A549 (cell line): Measurements from ENCODE around the gene SEC24D.

Experiments
- CEBPB ChIP-seq, 2 experiments: fragments of >200 bp in 1 of 2; sonication (Bioruptor Twin) in 1 of 2; formaldehyde crosslinking in 1 of 2; IDR thresholded peaks; 2 replicates each; pipeline ENCODE4 v1.6.1; 2012 to 2016
- HDAC2 ChIP-seq: fragments of 200-600 bp; sonication (generic); IDR thresholded peaks from 2 replicates; pipeline ENCODE4 v1.6.1; 2016
- JUNB ChIP-seq: fragments of >200 bp; sonication (Bioruptor Twin); formaldehyde crosslinking; IDR thresholded peaks from 2 replicates; pipeline ENCODE4 v1.6.1; 2016
- MAFK ChIP-seq: fragments of 450-650 bp; IDR thresholded peaks from 2 replicates; pipeline ENCODE4 v1.6.1; 2014; ENCODE audit not compliant: partially characterized antibody
- MYC ChIP-seq: IDR thresholded peaks from 2 replicates; pipeline ENCODE4 v1.6.1; 2012; ENCODE audit warnings: mild to moderate bottlenecking, inconsistent platforms, low read length, improper control_type of control experiment, borderline replicate concordance
- NFE2L2 ChIP-seq: fragments of 150-350 bp; conservative IDR thresholded peaks from 2 replicates; pipeline ENCODE4 v1.6.1; 2014; ENCODE audit warnings: low read length
- POLR2A ChIP-seq: IDR thresholded peaks from 2 replicates; pipeline ENCODE4 v1.6.1; 2012; ENCODE audit warnings: mild to moderate bottlenecking, low read length
- RAD21 ChIP-seq, 2 experiments: fragments of >200 bp in 1 of 2; sonication (Bioruptor Twin) in 1 of 2; formaldehyde crosslinking in 1 of 2; IDR thresholded peaks in 1 of 2; conservative IDR thresholded peaks in 1 of 2; 2 replicates in 1 of 2; 3 replicates in 1 of 2; pipeline ENCODE4 v1.6.1; 2012 to 2018; ENCODE audit warnings: inconsistent platforms in 1 of 2
- RARB ChIP-seq: fragments of 250-450 bp; sonication (Bioruptor Pico); IDR thresholded peaks from 2 replicates; pipeline ENCODE4 v1.8.0; 2021; ENCODE audit warnings: mild to moderate bottlenecking, moderate library complexity
- SMC3 ChIP-seq: fragments of >200 bp; sonication (Bioruptor Twin); formaldehyde crosslinking; IDR thresholded peaks from 3 replicates; pipeline ENCODE4 v1.6.1; 2018; ENCODE audit warnings: inconsistent platforms
- TF ChIP-seq, protein P1 (sequence below): fragments of >200 bp; sonication (Bioruptor Twin); formaldehyde crosslinking; IDR thresholded peaks from 3 replicates; pipeline ENCODE4 v1.5.1; 2016
- TF ChIP-seq, protein P2 (sequence below): IDR thresholded peaks from 2 replicates; pipeline ENCODE4 v1.6.1; 2012
- TF ChIP-seq, protein P3 (sequence below): fragments of 450-650 bp; IDR thresholded peaks from 2 replicates; pipeline ENCODE4 v1.6.1; 2014; ENCODE audit warnings: antibody characterized with exemption

DNA sequence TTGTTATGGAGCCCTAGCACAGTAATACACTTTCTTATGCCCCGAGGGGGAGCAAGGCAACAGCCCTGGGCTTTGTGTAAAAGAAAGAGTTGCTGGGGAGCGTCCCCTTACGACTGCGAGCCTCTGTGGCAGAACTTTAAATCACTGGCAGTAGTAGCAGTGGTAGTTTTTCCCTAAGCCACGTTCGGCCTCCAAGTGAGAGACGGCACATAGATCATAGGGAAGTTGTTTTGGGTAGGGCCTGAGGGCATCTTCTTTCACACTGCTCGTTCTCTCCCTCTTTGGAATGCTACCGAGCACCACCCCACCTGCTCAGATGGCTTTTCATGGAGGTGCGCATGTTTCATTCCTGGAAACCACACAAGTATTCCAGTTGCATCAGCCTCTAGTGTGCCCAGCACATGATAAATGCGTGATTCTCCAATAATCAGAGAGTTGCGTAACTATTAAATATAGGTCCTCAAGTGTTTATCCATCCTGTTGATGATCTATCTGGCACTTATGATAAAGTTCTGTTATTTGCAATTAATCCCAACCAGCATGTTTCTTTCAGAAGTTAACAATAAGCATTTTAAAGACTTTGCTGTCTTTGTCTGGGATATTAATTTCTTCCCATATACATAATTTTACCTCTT, 45.7 kb upstream of the SEC24D start:
- no peak for TF ChIP-seq CEBPB (IDR thresholded peaks at IDR 0.05)
- TF ChIP-seq, protein P1, sequence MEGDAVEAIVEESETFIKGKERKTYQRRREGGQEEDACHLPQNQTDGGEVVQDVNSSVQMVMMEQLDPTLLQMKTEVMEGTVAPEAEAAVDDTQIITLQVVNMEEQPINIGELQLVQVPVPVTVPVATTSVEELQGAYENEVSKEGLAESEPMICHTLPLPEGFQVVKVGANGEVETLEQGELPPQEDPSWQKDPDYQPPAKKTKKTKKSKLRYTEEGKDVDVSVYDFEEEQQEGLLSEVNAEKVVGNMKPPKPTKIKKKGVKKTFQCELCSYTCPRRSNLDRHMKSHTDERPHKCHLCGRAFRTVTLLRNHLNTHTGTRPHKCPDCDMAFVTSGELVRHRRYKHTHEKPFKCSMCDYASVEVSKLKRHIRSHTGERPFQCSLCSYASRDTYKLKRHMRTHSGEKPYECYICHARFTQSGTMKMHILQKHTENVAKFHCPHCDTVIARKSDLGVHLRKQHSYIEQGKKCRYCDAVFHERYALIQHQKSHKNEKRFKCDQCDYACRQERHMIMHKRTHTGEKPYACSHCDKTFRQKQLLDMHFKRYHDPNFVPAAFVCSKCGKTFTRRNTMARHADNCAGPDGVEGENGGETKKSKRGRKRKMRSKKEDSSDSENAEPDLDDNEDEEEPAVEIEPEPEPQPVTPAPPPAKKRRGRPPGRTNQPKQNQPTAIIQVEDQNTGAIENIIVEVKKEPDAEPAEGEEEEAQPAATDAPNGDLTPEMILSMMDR = no peak
- TF ChIP-seq SMC3 = no peak
- no peak for TF ChIP-seq NFE2L2
- TF ChIP-seq RARB = no peak
- TF ChIP-seq JUNB = no peak
- TF ChIP-seq POLR2A = no peak
- TF ChIP-seq MAFK = no peak
- TF ChIP-seq, protein P2, sequence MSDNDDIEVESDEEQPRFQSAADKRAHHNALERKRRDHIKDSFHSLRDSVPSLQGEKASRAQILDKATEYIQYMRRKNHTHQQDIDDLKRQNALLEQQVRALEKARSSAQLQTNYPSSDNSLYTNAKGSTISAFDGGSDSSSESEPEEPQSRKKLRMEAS = no peak
- no peak for TF ChIP-seq RAD21 (conservative IDR thresholded peaks at IDR 0.05 in 1 of 2, IDR thresholded peaks at IDR 0.05 in 1 of 2)
- TF ChIP-seq, protein P3, sequence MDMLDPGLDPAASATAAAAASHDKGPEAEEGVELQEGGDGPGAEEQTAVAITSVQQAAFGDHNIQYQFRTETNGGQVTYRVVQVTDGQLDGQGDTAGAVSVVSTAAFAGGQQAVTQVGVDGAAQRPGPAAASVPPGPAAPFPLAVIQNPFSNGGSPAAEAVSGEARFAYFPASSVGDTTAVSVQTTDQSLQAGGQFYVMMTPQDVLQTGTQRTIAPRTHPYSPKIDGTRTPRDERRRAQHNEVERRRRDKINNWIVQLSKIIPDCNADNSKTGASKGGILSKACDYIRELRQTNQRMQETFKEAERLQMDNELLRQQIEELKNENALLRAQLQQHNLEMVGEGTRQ = no peak
- TF ChIP-seq MYC = no peak
- TF ChIP-seq HDAC2 = no peak
